ENCODE measurements around the gene TEX48. TPM values are rescaled to one million over a fixed set of nuclear protein-coding genes. Genes with fewer than 3 reads are reported as not detected.

Gene TEX48
- total RNA-seq, 1 donor from 2014 or later: not detected

DNA sequence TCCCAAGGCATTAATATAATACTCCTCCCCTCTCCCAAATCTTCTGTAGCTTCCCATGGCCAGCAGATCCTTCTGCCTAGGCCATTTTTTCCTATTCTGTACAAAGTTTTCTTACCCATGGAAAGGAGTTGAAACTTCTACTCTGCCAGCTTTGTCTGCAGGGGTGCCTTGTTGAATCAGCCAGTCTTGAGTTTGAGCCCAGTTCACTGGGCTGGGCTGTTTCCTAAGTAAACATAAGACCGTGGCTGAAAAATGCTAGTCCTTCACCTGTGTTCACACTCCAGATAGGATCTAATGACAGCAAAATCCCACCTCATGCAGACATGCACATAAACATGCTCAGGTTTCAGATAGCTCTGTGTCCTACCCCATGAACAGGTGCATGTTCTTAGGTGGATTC, 10.4 kb downstream of the TEX48 start:
- Mint-ChIP-seq H3K27ac (ENCODE audit: unreplicated experiment) (no peak overlapping the region), H3K36me3 (ENCODE audit: low read depth) (no peaks in the 10 kb centered on the region), H3K4me3 (ENCODE audit: unreplicated experiment) (no peak overlapping the region), H3K4me1 (ENCODE audit: low read depth) (peaks cover 25% of the 10 kb centered on the region), H3K9me3 (ENCODE audit: low read depth) (peaks cover 3% of the 10 kb centered on the region), H3K27me3 (ENCODE audit: low read depth) (no peaks in the 10 kb centered on the region)
- TF ChIP-seq, protein P1, sequence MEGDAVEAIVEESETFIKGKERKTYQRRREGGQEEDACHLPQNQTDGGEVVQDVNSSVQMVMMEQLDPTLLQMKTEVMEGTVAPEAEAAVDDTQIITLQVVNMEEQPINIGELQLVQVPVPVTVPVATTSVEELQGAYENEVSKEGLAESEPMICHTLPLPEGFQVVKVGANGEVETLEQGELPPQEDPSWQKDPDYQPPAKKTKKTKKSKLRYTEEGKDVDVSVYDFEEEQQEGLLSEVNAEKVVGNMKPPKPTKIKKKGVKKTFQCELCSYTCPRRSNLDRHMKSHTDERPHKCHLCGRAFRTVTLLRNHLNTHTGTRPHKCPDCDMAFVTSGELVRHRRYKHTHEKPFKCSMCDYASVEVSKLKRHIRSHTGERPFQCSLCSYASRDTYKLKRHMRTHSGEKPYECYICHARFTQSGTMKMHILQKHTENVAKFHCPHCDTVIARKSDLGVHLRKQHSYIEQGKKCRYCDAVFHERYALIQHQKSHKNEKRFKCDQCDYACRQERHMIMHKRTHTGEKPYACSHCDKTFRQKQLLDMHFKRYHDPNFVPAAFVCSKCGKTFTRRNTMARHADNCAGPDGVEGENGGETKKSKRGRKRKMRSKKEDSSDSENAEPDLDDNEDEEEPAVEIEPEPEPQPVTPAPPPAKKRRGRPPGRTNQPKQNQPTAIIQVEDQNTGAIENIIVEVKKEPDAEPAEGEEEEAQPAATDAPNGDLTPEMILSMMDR (IDR thresholded peaks at IDR 0.05): no peak
- DNase-seq (ENCODE audit: low spot score): no peak

DNA sequence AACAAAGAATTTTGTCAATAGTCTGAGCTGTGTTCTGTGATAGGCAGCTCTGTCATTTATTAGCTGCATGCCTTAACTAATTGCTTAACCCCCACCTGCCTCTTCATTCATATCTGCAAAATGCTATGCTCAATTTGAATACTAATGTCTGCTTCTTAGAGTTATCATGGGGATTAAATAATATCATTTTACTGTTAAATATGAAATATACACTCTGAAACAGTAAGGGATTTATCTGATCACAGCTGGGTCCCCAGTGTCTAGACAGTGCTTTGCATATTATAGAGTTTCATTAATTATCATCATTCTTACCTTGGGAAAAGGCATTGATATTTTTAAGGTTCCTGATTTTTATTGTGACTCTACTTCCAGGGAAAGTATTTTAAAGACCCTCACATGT, 12.0 kb downstream of the TEX48 start:
- TF ChIP-seq, protein P1 (IDR thresholded peaks at IDR 0.05): no peak
- H3K4me1 Mint-ChIP-seq (ENCODE audit: low read depth): peaks cover 14% of the 10 kb centered on the region
- no peak overlapping the region for H3K27ac Mint-ChIP-seq (ENCODE audit: unreplicated experiment)
- H3K9me3 Mint-ChIP-seq (ENCODE audit: low read depth): peaks cover 3% of the 10 kb centered on the region
- no peak for DNase-seq (ENCODE audit: low spot score)
- no peaks in the 10 kb centered on the region for H3K36me3 Mint-ChIP-seq (ENCODE audit: low read depth)
- no peaks in the 10 kb centered on the region for H3K27me3 Mint-ChIP-seq (ENCODE audit: low read depth)
- H3K4me3 Mint-ChIP-seq (ENCODE audit: unreplicated experiment): no peak overlapping the region

DNA sequence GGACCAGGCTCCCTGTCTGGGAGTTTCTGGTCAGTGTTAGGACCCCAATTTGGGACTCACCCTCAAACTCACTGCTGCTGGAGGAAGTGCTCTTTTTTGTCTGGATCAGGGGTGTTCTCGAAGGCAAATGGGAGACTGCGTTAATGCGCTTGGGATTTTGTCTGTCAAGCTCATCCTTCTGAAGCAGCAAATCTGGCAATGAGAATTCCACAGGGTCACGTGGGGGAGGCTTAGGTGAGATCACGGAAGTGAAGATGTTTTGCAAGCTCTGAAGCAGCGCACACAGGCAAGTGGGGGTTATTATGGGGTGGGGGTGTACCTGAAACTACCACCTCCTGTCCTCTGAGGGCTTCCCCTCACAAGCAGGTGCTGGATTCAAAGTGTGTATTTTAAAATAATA, 13.8 kb downstream of the TEX48 start:
- H3K27me3 Mint-ChIP-seq (ENCODE audit: low read depth): peaks cover 2% of the 10 kb centered on the region
- no peak overlapping the region for H3K27ac Mint-ChIP-seq (ENCODE audit: unreplicated experiment)
- H3K9me3 Mint-ChIP-seq (ENCODE audit: low read depth): peaks cover 3% of the 10 kb centered on the region
- H3K36me3 Mint-ChIP-seq (ENCODE audit: low read depth): no peaks in the 10 kb centered on the region
- H3K4me3 Mint-ChIP-seq (ENCODE audit: unreplicated experiment): no peak overlapping the region
- DNase-seq (ENCODE audit: low spot score): no peak
- TF ChIP-seq, protein P1 (IDR thresholded peaks at IDR 0.05): no peak
- H3K4me1 Mint-ChIP-seq (ENCODE audit: low read depth): peaks cover 6% of the 10 kb centered on the region

DNA sequence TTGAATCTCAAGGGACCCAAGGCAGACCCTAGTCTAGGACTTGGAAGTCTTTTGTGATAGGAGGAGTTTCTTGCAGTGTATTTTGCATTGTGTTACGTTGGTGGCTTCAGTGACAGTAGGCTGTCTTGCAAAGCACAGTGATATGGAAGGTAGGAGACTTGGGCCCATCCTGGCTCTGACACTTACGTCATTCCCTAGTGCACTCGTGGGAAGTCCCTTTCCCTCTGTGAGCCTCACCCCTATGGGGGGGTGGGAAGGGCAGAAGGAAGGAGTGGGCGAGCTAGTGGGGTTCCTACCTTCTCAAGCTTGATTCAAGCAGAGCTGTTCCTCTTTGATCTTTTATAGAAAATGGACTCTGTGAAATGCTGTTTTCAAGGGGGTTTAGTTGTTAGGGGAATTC, 15.1 kb downstream of the TEX48 start:
- no peak for DNase-seq (ENCODE audit: low spot score)
- H3K27me3 Mint-ChIP-seq (ENCODE audit: low read depth): peaks cover 11% of the 10 kb centered on the region
- TF ChIP-seq, protein P1 (IDR thresholded peaks at IDR 0.05): no peak
- H3K27ac Mint-ChIP-seq (ENCODE audit: unreplicated experiment): no peak overlapping the region
- H3K4me3 Mint-ChIP-seq (ENCODE audit: unreplicated experiment): no peak overlapping the region
- peaks cover 6% of the 10 kb centered on the region for H3K4me1 Mint-ChIP-seq (ENCODE audit: low read depth)
- no peaks in the 10 kb centered on the region for H3K36me3 Mint-ChIP-seq (ENCODE audit: low read depth)
- H3K9me3 Mint-ChIP-seq (ENCODE audit: low read depth): peaks cover 3% of the 10 kb centered on the region

DNA sequence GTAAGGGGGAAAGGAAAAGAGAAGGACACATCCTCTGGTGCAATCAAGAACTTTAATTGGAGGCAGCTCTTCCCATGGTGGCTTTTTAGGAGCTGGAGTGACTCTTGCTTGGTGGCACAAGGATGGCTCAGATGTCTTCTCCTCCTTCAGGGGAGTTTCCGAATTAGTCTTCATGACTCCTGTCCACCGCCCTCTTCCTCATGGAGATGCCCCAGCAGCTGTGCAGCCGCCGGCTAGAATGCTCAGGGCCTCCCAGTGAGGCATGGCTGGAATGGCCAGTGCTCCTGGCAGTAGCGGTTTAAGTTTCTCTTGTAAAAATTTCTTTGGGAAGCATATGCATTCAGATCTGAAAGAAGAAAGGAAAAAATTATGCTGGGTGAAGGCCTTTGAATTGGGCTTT, 15.6 kb downstream of the TEX48 start:
- TF ChIP-seq, protein P1 (IDR thresholded peaks at IDR 0.05): no peak
- DNase-seq (ENCODE audit: low spot score): no peak
- Mint-ChIP-seq H3K27ac (ENCODE audit: unreplicated experiment) (no peak overlapping the region), H3K4me3 (ENCODE audit: unreplicated experiment) (no peak overlapping the region), H3K36me3 (ENCODE audit: low read depth) (no peaks in the 10 kb centered on the region), H3K9me3 (ENCODE audit: low read depth) (peaks cover 3% of the 10 kb centered on the region), H3K27me3 (ENCODE audit: low read depth) (peaks cover 14% of the 10 kb centered on the region), H3K4me1 (ENCODE audit: low read depth) (peaks cover 2% of the 10 kb centered on the region)

Data from chondrocyte (in vitro differentiated cells).